ENCODE data around the gene LRRN4CL. TPM values are rescaled to one million over a fixed set of nuclear protein-coding genes. Genes with fewer than 3 reads are reported as not detected.

Gene LRRN4CL
- total and polyA plus RNA-seq, 4 experiments from 2014 or later = 0.11 to 0.12 TPM; not detected in 2

GRCh38 chr11:62719302-62719978 is 30.1 kb upstream of the LRRN4CL start:
- Histone ChIP-seq H3K4me1 (ENCODE audit: insufficient read depth, low read length) (peaks cover 34% of the 10 kb centered on the region), H3K4me3 (ENCODE audit: low read length in 2 of 2) (no peak overlapping the region), H3K27me3 (ENCODE audit: insufficient read depth, low read length) (no peaks in the 10 kb centered on the region), H3K36me3 (ENCODE audit: insufficient read depth, low read length) (peaks cover 94% of the 10 kb centered on the region), H3K9me3 (ENCODE audit: control insufficient read depth in 1 of 2, low read length in 2 of 2) (no peaks in the 10 kb centered on the region), H3K27ac (ENCODE audit: low read depth, low read length) (no peak overlapping the region)
- H3K4me1 Mint-ChIP-seq = peaks cover 30 to 72% (median 52%) of the 10 kb centered on the region in 4 donors
- H3K36me3 Mint-ChIP-seq = peaks cover 76 to 83% of the 10 kb centered on the region in 2 donors
- no peaks in the 10 kb centered on the region for H3K9me3 Mint-ChIP-seq
- intact Hi-C loops (cut with micrococcal nuclease) = no loop called here
- no peak overlapping the region for H3K4me3 Mint-ChIP-seq
- H3K27ac Mint-ChIP-seq = peak overlapping the region in 4 of 7 donors; percentile 32 to 89 (median 44)
- DNase-seq = no peak
- no peaks in the 10 kb centered on the region for H3K27me3 Mint-ChIP-seq
- POLR2A ChIA-PET (ENCODE audit: partially characterized antibody) = interaction anchor here (0.7 to 15.3 kb wide), 5 partner anchors 8 to 162 kb away, joined by 3 to 283 read pairs (median 4); partner anchors contain the start of genes BSCL2, GNG3, SLC3A2 and TAF6L
- CTCF ChIA-PET (ENCODE audit: partially characterized antibody) = no interaction called here

DNA sequence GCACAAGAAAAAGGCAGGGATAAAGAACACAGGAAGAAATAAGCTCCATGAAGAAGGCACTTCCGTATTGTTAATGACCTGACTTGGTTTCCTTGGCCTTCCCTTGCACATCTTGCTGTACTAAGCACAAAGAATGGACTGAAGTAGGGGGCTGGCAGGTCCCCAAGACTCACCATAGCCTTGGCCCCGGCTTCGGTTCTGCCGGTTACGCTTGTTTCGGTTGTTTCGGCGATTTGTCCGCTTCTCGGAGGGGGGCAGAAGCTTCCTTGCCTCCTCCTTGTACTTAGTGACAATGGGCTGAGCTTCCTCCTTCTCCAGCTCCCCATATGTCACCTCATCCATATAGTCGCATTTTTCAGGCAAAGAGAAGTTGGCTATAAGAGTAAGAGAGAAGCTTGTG is 27.5 kb upstream of the LRRN4CL start:
- peaks cover 28 to 66% (median 49%) of the 10 kb centered on the region in 4 donors for H3K4me1 Mint-ChIP-seq

GRCh38 chr11:62716206-62716605 is 26.9 kb upstream of the LRRN4CL start:
- Mint-ChIP-seq H3K27ac (peak overlapping the region in 4 of 7 donors; percentile 19 to 70 (median 48)), H3K27me3 (no peaks in the 10 kb centered on the region), H3K9me3 (no peaks in the 10 kb centered on the region), H3K36me3 (peaks cover 58 to 78% of the 10 kb centered on the region in 2 donors), H3K4me3 (no peak overlapping the region), H3K4me1 (peaks cover 28 to 60% (median 45%) of the 10 kb centered on the region in 4 donors)
- intact Hi-C loops (cut with micrococcal nuclease) = no loop called here
- Histone ChIP-seq H3K36me3 (ENCODE audit: insufficient read depth, low read length) (peaks cover 82% of the 10 kb centered on the region), H3K9me3 (ENCODE audit: control insufficient read depth in 1 of 2, low read length in 2 of 2) (no peaks in the 10 kb centered on the region), H3K4me1 (ENCODE audit: insufficient read depth, low read length) (peaks cover 30% of the 10 kb centered on the region), H3K4me3 (ENCODE audit: low read length in 2 of 2) (no peak overlapping the region), H3K27me3 (ENCODE audit: insufficient read depth, low read length) (no peaks in the 10 kb centered on the region), H3K27ac (ENCODE audit: low read depth, low read length) (peak overlapping the region; percentile 13)
- ChIA-PET POLR2A (ENCODE audit: partially characterized antibody) (interaction anchor here (0.7 to 15.3 kb wide), 7 partner anchors 4 to 125 kb away, joined by 3 to 283 read pairs (median 4); partner anchors contain the start of genes BSCL2, C11orf98, CSKMT and GNG3), CTCF (ENCODE audit: partially characterized antibody) (interaction anchor here (0.6 to 1.0 kb wide), 2 partner anchors 70 to 145 kb away, joined by 4 read pairs; no protein-coding TSS in a partner anchor)
- DNase-seq = no peak

More for the DNA sequence above, 27.5 kb upstream of the LRRN4CL start:
- Mint-ChIP-seq H3K4me3 (no peak overlapping the region), H3K36me3 (peaks cover 64 to 82% of the 10 kb centered on the region in 2 donors), H3K27me3 (no peaks in the 10 kb centered on the region), H3K9me3 (no peaks in the 10 kb centered on the region), H3K27ac (peak overlapping the region in 4 of 7 donors; percentile 16 to 77 (median 42))
- H3K27ac ChIP-seq (ENCODE audit: low read depth, low read length) = peak overlapping the region; percentile 13
- CTCF ChIA-PET (ENCODE audit: partially characterized antibody) = interaction anchor here (2.1 kb wide), 1 partner anchor 12 kb away, joined by 4 read pairs; no protein-coding TSS in a partner anchor
- no peaks in the 10 kb centered on the region for H3K9me3 ChIP-seq (ENCODE audit: control insufficient read depth in 1 of 2, low read length in 2 of 2)
- no peak for DNase-seq
- peaks cover 83% of the 10 kb centered on the region for H3K36me3 ChIP-seq (ENCODE audit: insufficient read depth, low read length)
- H3K4me1 ChIP-seq (ENCODE audit: insufficient read depth, low read length) = peaks cover 36% of the 10 kb centered on the region
- POLR2A ChIA-PET (ENCODE audit: partially characterized antibody) = interaction anchor here (1.1 to 15.3 kb wide), 4 partner anchors 5 to 124 kb away, joined by 3 to 283 read pairs (median 144); partner anchors contain the start of genes BSCL2, C11orf98, CSKMT and GNG3
- intact Hi-C loops (cut with micrococcal nuclease) = no loop called here
- H3K27me3 ChIP-seq (ENCODE audit: insufficient read depth, low read length) = no peaks in the 10 kb centered on the region
- no peak overlapping the region for H3K4me3 ChIP-seq (ENCODE audit: low read length in 2 of 2)

- no peaks in the 10 kb centered on the region for H3K27me3 ChIP-seq (ENCODE audit: insufficient read depth, low read length)
- no peaks in the 10 kb centered on the region for H3K9me3 Mint-ChIP-seq
- peaks cover 54 to 77% of the 10 kb centered on the region in 2 donors for H3K36me3 Mint-ChIP-seq
- intact Hi-C loops (cut with micrococcal nuclease) = no loop called here
- H3K4me3 ChIP-seq (ENCODE audit: low read length in 2 of 2) = no peak overlapping the region
- H3K4me1 ChIP-seq (ENCODE audit: insufficient read depth, low read length) = peaks cover 29% of the 10 kb centered on the region
- no peak for DNase-seq
- ChIA-PET POLR2A (ENCODE audit: partially characterized antibody) (interaction anchor here (0.7 to 15.3 kb wide), 9 partner anchors 4 to 140 kb away, joined by 3 to 283 read pairs (median 4); partner anchors contain the start of genes BSCL2, C11orf98, CSKMT and GNG3), CTCF (ENCODE audit: partially characterized antibody) (interaction anchor here (0.6 to 1.0 kb wide), 2 partner anchors 71 to 146 kb away, joined by 4 read pairs; no protein-coding TSS in a partner anchor)
- peak overlapping the region in 6 of 7 donors; percentile 19 to 70 (median 58) for H3K27ac Mint-ChIP-seq
- H3K4me3 Mint-ChIP-seq = peak overlapping the region in 1 of 8 donors; percentile 45
- H3K9me3 ChIP-seq (ENCODE audit: control insufficient read depth in 1 of 2, low read length in 2 of 2) = no peaks in the 10 kb centered on the region
- no peak overlapping the region for H3K27ac ChIP-seq (ENCODE audit: low read depth, low read length)
- peaks cover 28 to 56% (median 45%) of the 10 kb centered on the region in 4 donors for H3K4me1 Mint-ChIP-seq
- no peaks in the 10 kb centered on the region for H3K27me3 Mint-ChIP-seq
- peaks cover 76% of the 10 kb centered on the region for H3K36me3 ChIP-seq (ENCODE audit: insufficient read depth, low read length)
Measured at GRCh38 chr11:62715150-62716130, 26.1 kb upstream of the LRRN4CL start.

GRCh38 chr11:62713343-62713742 is 24.0 kb upstream of the LRRN4CL start:
- H3K27me3 Mint-ChIP-seq = no peaks in the 10 kb centered on the region
- H3K27ac ChIP-seq (ENCODE audit: low read depth, low read length) = peak overlapping the region; percentile 23
- H3K4me1 ChIP-seq (ENCODE audit: insufficient read depth, low read length) = peaks cover 45% of the 10 kb centered on the region
- H3K27me3 ChIP-seq (ENCODE audit: insufficient read depth, low read length) = no peaks in the 10 kb centered on the region
- no peak for DNase-seq
- peaks cover 56% of the 10 kb centered on the region for H3K36me3 ChIP-seq (ENCODE audit: insufficient read depth, low read length)
- peak overlapping the region in 2 of 8 donors; percentile 22 to 35 for H3K4me3 Mint-ChIP-seq
- no peak overlapping the region for H3K4me3 ChIP-seq (ENCODE audit: low read length in 2 of 2)
- no peaks in the 10 kb centered on the region for H3K9me3 ChIP-seq (ENCODE audit: control insufficient read depth in 1 of 2, low read length in 2 of 2)
- CTCF ChIA-PET (ENCODE audit: partially characterized antibody) = interaction anchor here (1.0 kb wide), 1 partner anchor 49 kb away, joined by 3 read pairs; the partner anchor contains the start of gene C11orf98
- no peaks in the 10 kb centered on the region for H3K9me3 Mint-ChIP-seq
- H3K4me1 Mint-ChIP-seq = peaks cover 32 to 66% (median 50%) of the 10 kb centered on the region in 4 donors
- intact Hi-C loops (cut with micrococcal nuclease) = no loop called here
- POLR2A ChIA-PET (ENCODE audit: partially characterized antibody) = interaction anchor here (1.0 to 14.3 kb wide), 3 partner anchors 10 to 128 kb away, joined by 3 to 283 read pairs (median 4); partner anchors contain the start of genes HNRNPUL2 and TTC9C
- H3K27ac Mint-ChIP-seq = peak overlapping the region; percentile 57 to 85 (median 69)
- H3K36me3 Mint-ChIP-seq = peaks cover 43 to 82% of the 10 kb centered on the region in 2 donors

GRCh38 chr11:62712861-62713260 is 23.5 kb upstream of the LRRN4CL start:
- H3K4me3 ChIP-seq (ENCODE audit: low read length in 2 of 2) = no peak overlapping the region
- peaks cover 38 to 77% of the 10 kb centered on the region in 2 donors for H3K36me3 Mint-ChIP-seq

More at GRCh38 chr11:62712861-62713260, 23.5 kb upstream of the LRRN4CL start:
- POLR2A ChIA-PET (ENCODE audit: partially characterized antibody) = interaction anchor here (1.0 to 14.3 kb wide), 2 partner anchors 11 to 55 kb away, joined by 3 to 283 read pairs; partner anchors contain the start of genes HNRNPUL2 and TTC9C
- Histone ChIP-seq H3K27me3 (ENCODE audit: insufficient read depth, low read length) (no peaks in the 10 kb centered on the region), H3K27ac (ENCODE audit: low read depth, low read length) (peak overlapping the region; percentile 23), H3K36me3 (ENCODE audit: insufficient read depth, low read length) (peaks cover 51% of the 10 kb centered on the region), H3K4me1 (ENCODE audit: insufficient read depth, low read length) (peaks cover 50% of the 10 kb centered on the region), H3K9me3 (ENCODE audit: control insufficient read depth in 1 of 2, low read length in 2 of 2) (no peaks in the 10 kb centered on the region)
- DNase-seq = no peak
- intact Hi-C loops (cut with micrococcal nuclease) = no loop called here
- Mint-ChIP-seq H3K4me1 (peaks cover 28 to 66% (median 49%) of the 10 kb centered on the region in 4 donors), H3K27ac (peak overlapping the region; percentile 60 to 84 (median 73)), H3K4me3 (peak overlapping the region in 2 of 8 donors; percentile 13 to 71), H3K27me3 (no peaks in the 10 kb centered on the region), H3K9me3 (no peaks in the 10 kb centered on the region)
- CTCF ChIA-PET (ENCODE audit: partially characterized antibody) = interaction anchor here (1.0 kb wide), 1 partner anchor 48 kb away, joined by 3 read pairs; the partner anchor contains the start of gene C11orf98

Measured in CD4-positive, alpha-beta memory T cell (primary cell).